Sigmoid colon (tissue), 4 donors: ENCODE data around the gene TRIM9.

Source experiments
- EP300 ChIP-seq, 4 donors: sonication (generic); formaldehyde crosslinking; IDR thresholded peaks; one replicate each; pipeline ENCODE4 v1.6.1; 2017; ENCODE audit warnings: antibody characterized with exemption in 4 of 4
- POLR2A ChIP-seq, 2 donors: fragments of 450-650 bp; IDR thresholded peaks; one replicate each; pipeline ENCODE4 v1.6.1; 2016; ENCODE audit warnings: antibody characterized with exemption in 2 of 2, mild to moderate bottlenecking in 2 of 2, moderate library complexity in 2 of 2
- TF ChIP-seq, protein P1 (sequence below), 4 experiments: fragments of 450-650 bp in 3 of 4; fragments of 200-600 bp in 1 of 4; IDR thresholded peaks; one replicate each; pipeline ENCODE4 v1.5.1; 2016 to 2019; ENCODE audit warnings: antibody characterized with exemption in 4 of 4, mild to moderate bottlenecking in 3 of 4, moderate library complexity in 2 of 4

- TF ChIP-seq, protein P1, sequence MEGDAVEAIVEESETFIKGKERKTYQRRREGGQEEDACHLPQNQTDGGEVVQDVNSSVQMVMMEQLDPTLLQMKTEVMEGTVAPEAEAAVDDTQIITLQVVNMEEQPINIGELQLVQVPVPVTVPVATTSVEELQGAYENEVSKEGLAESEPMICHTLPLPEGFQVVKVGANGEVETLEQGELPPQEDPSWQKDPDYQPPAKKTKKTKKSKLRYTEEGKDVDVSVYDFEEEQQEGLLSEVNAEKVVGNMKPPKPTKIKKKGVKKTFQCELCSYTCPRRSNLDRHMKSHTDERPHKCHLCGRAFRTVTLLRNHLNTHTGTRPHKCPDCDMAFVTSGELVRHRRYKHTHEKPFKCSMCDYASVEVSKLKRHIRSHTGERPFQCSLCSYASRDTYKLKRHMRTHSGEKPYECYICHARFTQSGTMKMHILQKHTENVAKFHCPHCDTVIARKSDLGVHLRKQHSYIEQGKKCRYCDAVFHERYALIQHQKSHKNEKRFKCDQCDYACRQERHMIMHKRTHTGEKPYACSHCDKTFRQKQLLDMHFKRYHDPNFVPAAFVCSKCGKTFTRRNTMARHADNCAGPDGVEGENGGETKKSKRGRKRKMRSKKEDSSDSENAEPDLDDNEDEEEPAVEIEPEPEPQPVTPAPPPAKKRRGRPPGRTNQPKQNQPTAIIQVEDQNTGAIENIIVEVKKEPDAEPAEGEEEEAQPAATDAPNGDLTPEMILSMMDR (IDR thresholded peaks at IDR 0.05), result no peak
- no peak for TF ChIP-seq EP300 (IDR thresholded peaks at IDR 0.05)
- TF ChIP-seq POLR2A (IDR thresholded peaks at IDR 0.05), result no peak
Observed at GRCh38 chr14:50951032-50951431, 143.9 kb downstream of the TRIM9 start.
